Kidney (tissue), 14 donors: ENCODE data around the gene PLA2R1. TPM values are rescaled to one million over a fixed set of nuclear protein-coding genes. Genes with fewer than 3 reads are reported as not detected.

Source experiments
- DNase-seq, 5 donors: peaks; one replicate each; pipeline ENCODE4 v3.0.0-alpha.2; 2013 to 2020
- FAIRE-seq: peaks from 2 replicates; lab custom pipeline; 2012; peaks lifted over from hg19 to GRCh38; lab: Jason Lieb, UNC
- H3K27ac ChIP-seq, 2 donors: one replicate each; pipeline ENCODE4 v1.7.0; 2013; ENCODE audit warnings: low read depth in 2 of 2, low read length in 2 of 2, inconsistent platforms in 1 of 2
- H3K27me3 ChIP-seq: one replicate; pipeline ENCODE4 v1.7.1; 2013; ENCODE audit warnings: low read length, inconsistent platforms; ENCODE audit not compliant: control insufficient read depth, insufficient read depth
- H3K36me3 ChIP-seq, 3 donors: one replicate each; pipeline versions ENCODE4 v1.7.0 to v1.7.1; 2013; ENCODE audit warnings: low read length in 3 of 3, control low read depth in 1 of 3, inconsistent platforms in 1 of 3; ENCODE audit not compliant: insufficient read depth in 3 of 3, control insufficient read depth in 2 of 3
- H3K4me1 ChIP-seq, 3 donors: one replicate each; pipeline versions ENCODE4 v1.7.0 to v1.7.1; 2013; ENCODE audit warnings: low read length in 3 of 3, inconsistent platforms in 1 of 3, low read depth in 1 of 3; ENCODE audit not compliant: control insufficient read depth in 2 of 3, insufficient read depth in 2 of 3
- H3K4me3 ChIP-seq, 3 donors: one replicate each; pipeline versions ENCODE4 v1.7.0 to v1.8.1; 2013; ENCODE audit warnings: low read length in 3 of 3, control low read depth in 1 of 3, inconsistent platforms in 1 of 3
- H3K9ac ChIP-seq, 3 donors: one replicate each; pipeline versions ENCODE4 v1.7.0 to v1.7.1; 2013; ENCODE audit warnings: low read length in 3 of 3, control low read depth in 1 of 3, inconsistent platforms in 1 of 3
- H3K9me3 ChIP-seq, 3 donors: one replicate each; pipeline versions ENCODE4 v1.7.0 to v1.7.1; 2013; ENCODE audit warnings: low read length in 3 of 3, control low read depth in 1 of 3, inconsistent platforms in 1 of 3; ENCODE audit not compliant: control insufficient read depth in 2 of 3, insufficient read depth in 1 of 3
- intact Hi-C: fragments of 100-400 bp; cut with DNase I; formaldehyde crosslinking; loops from one replicate; pipeline ENCODE4 v1.11.1; 2022
- polyA plus RNA-seq: library from polyadenylated mRNA; stranded (reverse); fragments of 350-450 nt; fragmentation: Illumina TruSeq; extraction: RNeasy Lipid Tissue Mini Kit (QIAGEN cat#74804); gene quantifications from one replicate; pipeline ENCODE4 v1.2.3, GENCODE V29; 2014; ENCODE audit warnings: low read depth, low replicate concordance; ENCODE audit not compliant: insufficient read depth
- total RNA-seq: library from RNA; stranded (reverse); fragmentation: NEBNext Ultra II Directional; extraction: Animal tissue kit (Norgen Biotek cat#: 25700); gene quantifications from one replicate; pipeline ENCODE4 v1.2.1, GENCODE V29; 2021
- TF ChIP-seq, protein P1 (sequence below): IDR thresholded peaks from 3 replicates; pipeline ENCODE4 v1.5.1; 2012; ENCODE audit warnings: mild to moderate bottlenecking, moderate library complexity, borderline replicate concordance; ENCODE audit not compliant: insufficient read depth; ENCODE audit errors: extremely low read depth
- donor health status: control.
- donor health status: control.
- donor health status: control.
- donor health status: control.
- donor health status: control.
- donor health status: DM: yes; HTN: yes; CAD: no.
- donor health status: Normal renal cell carcinoma (clear cell type).

Gene PLA2R1
- total and polyA plus RNA-seq, 2 donors from 2014 or later: 6.6 to 71.9 TPM

DNA sequence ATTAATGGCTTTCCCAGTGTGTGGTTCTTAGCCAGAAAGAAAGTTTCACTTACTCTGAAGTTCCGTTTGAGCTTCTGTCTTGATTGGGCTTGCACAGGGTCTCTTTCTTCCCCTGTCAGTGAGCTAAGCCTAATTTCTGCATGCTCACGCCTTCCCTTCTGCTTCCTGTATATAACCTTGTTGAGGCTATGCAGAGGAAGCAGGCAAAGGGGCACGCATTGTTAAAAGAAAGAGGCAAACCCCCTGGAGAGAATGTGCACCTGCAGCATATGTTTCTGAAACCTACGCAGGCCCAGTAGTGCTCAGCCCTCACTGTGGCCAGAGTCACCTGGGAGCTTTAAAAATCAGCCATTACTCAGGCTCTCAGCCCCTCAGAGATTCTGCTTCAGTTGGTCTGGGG is 14.5 kb upstream of the PLA2R1 start:
- Histone ChIP-seq H3K9me3 (no peaks in the 10 kb centered on the region), H3K36me3 (no peaks in the 10 kb centered on the region), H3K27me3 (no peaks in the 10 kb centered on the region), H3K9ac (no peak overlapping the region), H3K4me3 (no peak overlapping the region), H3K4me1 (peaks cover 2 to 14% (median 6%) of the 10 kb centered on the region in 3 donors), H3K27ac (peak overlapping the region; percentile 13 to 18)
- no peak for FAIRE-seq
- intact Hi-C loops: no loop called here
- TF ChIP-seq, protein P1, sequence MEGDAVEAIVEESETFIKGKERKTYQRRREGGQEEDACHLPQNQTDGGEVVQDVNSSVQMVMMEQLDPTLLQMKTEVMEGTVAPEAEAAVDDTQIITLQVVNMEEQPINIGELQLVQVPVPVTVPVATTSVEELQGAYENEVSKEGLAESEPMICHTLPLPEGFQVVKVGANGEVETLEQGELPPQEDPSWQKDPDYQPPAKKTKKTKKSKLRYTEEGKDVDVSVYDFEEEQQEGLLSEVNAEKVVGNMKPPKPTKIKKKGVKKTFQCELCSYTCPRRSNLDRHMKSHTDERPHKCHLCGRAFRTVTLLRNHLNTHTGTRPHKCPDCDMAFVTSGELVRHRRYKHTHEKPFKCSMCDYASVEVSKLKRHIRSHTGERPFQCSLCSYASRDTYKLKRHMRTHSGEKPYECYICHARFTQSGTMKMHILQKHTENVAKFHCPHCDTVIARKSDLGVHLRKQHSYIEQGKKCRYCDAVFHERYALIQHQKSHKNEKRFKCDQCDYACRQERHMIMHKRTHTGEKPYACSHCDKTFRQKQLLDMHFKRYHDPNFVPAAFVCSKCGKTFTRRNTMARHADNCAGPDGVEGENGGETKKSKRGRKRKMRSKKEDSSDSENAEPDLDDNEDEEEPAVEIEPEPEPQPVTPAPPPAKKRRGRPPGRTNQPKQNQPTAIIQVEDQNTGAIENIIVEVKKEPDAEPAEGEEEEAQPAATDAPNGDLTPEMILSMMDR: no peak
- peak in 3 of 5 donors; percentile 11 to 38 (median 26) for DNase-seq

DNA sequence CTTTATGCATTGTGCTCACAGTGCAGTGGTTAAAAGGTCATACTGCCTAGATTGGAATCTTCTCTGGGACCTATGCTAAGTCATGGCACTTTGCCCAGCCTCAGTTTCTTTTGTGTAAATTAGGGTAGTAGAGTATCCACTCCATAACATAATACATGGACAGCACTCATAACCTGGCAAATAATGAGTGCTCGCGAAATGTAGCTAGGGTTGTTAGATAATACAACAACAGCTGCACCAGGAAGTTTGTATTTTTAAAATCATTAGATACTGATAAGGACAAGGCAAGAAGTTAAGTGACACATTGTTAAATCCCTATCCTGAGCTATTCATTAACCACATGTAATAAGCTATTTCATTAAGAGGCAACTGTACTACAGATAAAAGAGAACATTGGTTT is 13.8 kb upstream of the PLA2R1 start:
- no peak overlapping the region for H3K9ac ChIP-seq
- no peak for FAIRE-seq
- intact Hi-C loops: no loop called here
- peaks cover 2 to 14% (median 6%) of the 10 kb centered on the region in 3 donors for H3K4me1 ChIP-seq
- no peak overlapping the region for H3K27ac ChIP-seq
- TF ChIP-seq, protein P1: no peak
- no peak for DNase-seq
- no peaks in the 10 kb centered on the region for H3K36me3 ChIP-seq
- no peaks in the 10 kb centered on the region for H3K9me3 ChIP-seq
- H3K4me3 ChIP-seq: no peak overlapping the region
- no peaks in the 10 kb centered on the region for H3K27me3 ChIP-seq

- TF ChIP-seq, protein P1: no peak
- H3K27ac ChIP-seq: no peak overlapping the region
- no peak for FAIRE-seq
Observed at GRCh38 chr2:160075171-160075570, 12.8 kb upstream of the PLA2R1 start.

GRCh38 chr2:160073284-160073888 is 11.0 kb upstream of the PLA2R1 start:
- intact Hi-C loops: no loop called here
- Histone ChIP-seq H3K27me3 (no peaks in the 10 kb centered on the region), H3K4me3 (no peak overlapping the region), H3K36me3 (no peaks in the 10 kb centered on the region), H3K27ac (no peak overlapping the region), H3K4me1 (peaks cover 2 to 14% (median 6%) of the 10 kb centered on the region in 3 donors), H3K9ac (no peak overlapping the region), H3K9me3 (no peaks in the 10 kb centered on the region)
- no peak for FAIRE-seq
- TF ChIP-seq, protein P1: no peak
- no peak for DNase-seq

More at GRCh38 chr2:160075171-160075570, 12.8 kb upstream of the PLA2R1 start:
- intact Hi-C loops: no loop called here
- H3K4me3 ChIP-seq: no peak overlapping the region
- peaks cover 2 to 14% (median 6%) of the 10 kb centered on the region in 3 donors for H3K4me1 ChIP-seq
- H3K9ac ChIP-seq: no peak overlapping the region
- H3K36me3 ChIP-seq: no peaks in the 10 kb centered on the region
- no peak for DNase-seq
- H3K27me3 ChIP-seq: no peaks in the 10 kb centered on the region
- H3K9me3 ChIP-seq: no peaks in the 10 kb centered on the region
